HCT116 (cell line): ENCODE data around the gene PAK6.

Experiments used
- ELF1 ChIP-seq: IDR thresholded peaks from 2 replicates; pipeline ENCODE4 v1.6.1; 2012; ENCODE audit warnings: low read depth, borderline replicate concordance
- EZH2 ChIP-seq: fragments of 200-600 bp; sonication (generic); IDR thresholded peaks from 2 replicates; pipeline ENCODE4 v1.6.1; 2017; ENCODE audit warnings: antibody characterized with exemption, mixed run types
- POLR2A ChIP-seq: IDR thresholded peaks from 2 replicates; pipeline ENCODE4 v1.7.0; 2011; ENCODE audit warnings: borderline replicate concordance; ENCODE audit not compliant: insufficient read depth, insufficient read length; ENCODE audit errors: extremely low read depth
- ZNF274 ChIP-seq: fragments of 200-500 bp; sonication (Bioruptor generic); IDR thresholded peaks from 2 replicates; pipeline ENCODE4 v1.6.1; 2014; ENCODE audit warnings: mild to moderate bottlenecking, low read depth, low read length, inconsistent platforms

- TF ChIP-seq POLR2A (no peak), ZNF274 (no peak), EZH2 (no peak), ELF1 (no peak)
Observed at GRCh38 chr15:40307421-40308211, 68.8 kb downstream of the PAK6 start, which contains the start of gene PLCB2.
